Activated CD8-positive, alpha-beta memory T cell treated with anti-CD3 and anti-CD28 coated beads, Interleukin-2, amount 50 U/mL, for 4 hours (primary cell): ENCODE measurements around the gene SLC44A1.

Source experiments
- DNase-seq: peaks from one replicate; pipeline ENCODE4 v3.0.0-alpha.2; 2020

Gene SLC44A1

GRCh38 chr9:105396901-105397300 is 152.4 kb downstream of the SLC44A1 start:
- no peak for DNase-seq

- DNase-seq = no peak
Measured at GRCh38 chr9:105399117-105399516, 154.7 kb downstream of the SLC44A1 start.

- DNase-seq = no peak
Measured at GRCh38 chr9:105401651-105402050, 157.2 kb downstream of the SLC44A1 start.

- no peak for DNase-seq
Measured at GRCh38 chr9:105403552-105404248, 159.2 kb downstream of the SLC44A1 start.

GRCh38 chr9:105405514-105406131 is 161.2 kb downstream of the SLC44A1 start:
- peak; percentile 38 for DNase-seq

- no peak for DNase-seq
Measured at GRCh38 chr9:105406369-105406768, 161.9 kb downstream of the SLC44A1 start.

GRCh38 chr9:105413525-105413924 is 169.1 kb downstream of the SLC44A1 start:
- DNase-seq = no peak

GRCh38 chr9:105414947-105415661 is 170.7 kb downstream of the SLC44A1 start:
- DNase-seq = peak; percentile 64

GRCh38 chr9:105415662-105415980 is 171.2 kb downstream of the SLC44A1 start:
- no peak for DNase-seq

- DNase-seq = no peak
Measured at GRCh38 chr9:105416840-105417239, 172.4 kb downstream of the SLC44A1 start.

GRCh38 chr9:105418588-105419500 is 174.4 kb downstream of the SLC44A1 start:
- no peak for DNase-seq

GRCh38 chr9:105419816-105420597 is 175.6 kb downstream of the SLC44A1 start:
- DNase-seq = no peak

- no peak for DNase-seq
Measured at GRCh38 chr9:105421154-105421553, 176.7 kb downstream of the SLC44A1 start.

GRCh38 chr9:105421864-105422263 is 177.4 kb downstream of the SLC44A1 start:
- DNase-seq = no peak

- no peak for DNase-seq
Measured at GRCh38 chr9:105425816-105426433, 181.5 kb downstream of the SLC44A1 start.

GRCh38 chr9:105426657-105427056 is 182.2 kb downstream of the SLC44A1 start:
- no peak for DNase-seq

GRCh38 chr9:105431424-105432246 is 187.2 kb downstream of the SLC44A1 start:
- no peak for DNase-seq

GRCh38 chr9:105432247-105432842 is 187.9 kb downstream of the SLC44A1 start:
- DNase-seq = no peak

GRCh38 chr9:105435453-105435852 is 191.0 kb downstream of the SLC44A1 start:
- DNase-seq = no peak

- no peak for DNase-seq
Measured at GRCh38 chr9:105436783-105437182, 192.3 kb downstream of the SLC44A1 start.
